GM21515 (cell line): ENCODE results near the gene RPS6KA2.

ENCODE experiments used
- ATAC-seq: cut with Tn5 transposase; IDR thresholded peaks from one replicate; pipeline ENCODE4 v1.9.1; 2021; ENCODE audit not compliant: unreplicated experiment

The RPS6KA2 gene

DNA sequence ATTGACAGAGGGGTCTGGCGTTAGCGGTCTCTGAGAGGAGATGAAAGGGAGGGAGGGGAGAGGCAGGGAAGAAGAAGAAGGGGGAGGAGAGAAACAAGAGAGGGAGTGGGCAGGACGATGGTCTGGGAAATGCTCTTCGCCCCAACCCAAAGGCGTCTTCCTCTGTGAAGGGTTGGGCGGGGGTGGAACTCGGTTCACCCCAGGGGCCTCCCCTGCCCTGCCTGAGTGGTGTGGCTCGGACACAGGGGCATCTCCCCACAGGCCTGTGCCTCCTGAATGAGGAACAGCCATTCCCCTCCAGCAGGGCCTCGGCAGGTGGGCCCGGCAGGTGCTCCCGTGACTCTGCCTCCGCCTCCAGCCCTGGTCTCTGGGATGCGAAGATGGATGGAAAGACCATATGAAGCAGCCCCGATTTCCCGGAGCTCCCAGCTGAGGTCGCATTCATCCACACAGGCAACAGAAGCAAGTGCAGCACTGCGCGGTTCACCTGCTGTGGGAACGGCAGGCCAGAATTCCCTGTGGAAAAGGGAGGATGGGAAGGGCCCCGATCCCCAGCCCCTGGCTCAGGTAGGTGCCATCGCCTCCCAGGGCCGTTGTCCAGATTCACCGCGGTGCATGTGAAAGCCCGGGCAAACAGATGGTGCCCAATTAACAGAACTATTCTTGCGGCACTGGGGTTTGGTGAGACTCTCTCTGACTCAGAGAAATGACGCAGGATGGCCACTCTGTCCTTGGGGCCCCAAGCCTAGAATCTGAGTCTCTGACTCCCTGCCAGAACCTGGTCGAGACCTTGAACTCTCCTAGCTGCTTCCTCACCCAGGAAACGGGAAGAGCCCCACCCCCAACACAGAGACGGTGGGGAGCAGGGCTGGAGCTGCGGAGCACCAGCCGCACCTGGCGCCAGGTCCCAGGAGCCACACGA is 29.4 kb upstream of the RPS6KA2 start:
- no peak for ATAC-seq

DNA sequence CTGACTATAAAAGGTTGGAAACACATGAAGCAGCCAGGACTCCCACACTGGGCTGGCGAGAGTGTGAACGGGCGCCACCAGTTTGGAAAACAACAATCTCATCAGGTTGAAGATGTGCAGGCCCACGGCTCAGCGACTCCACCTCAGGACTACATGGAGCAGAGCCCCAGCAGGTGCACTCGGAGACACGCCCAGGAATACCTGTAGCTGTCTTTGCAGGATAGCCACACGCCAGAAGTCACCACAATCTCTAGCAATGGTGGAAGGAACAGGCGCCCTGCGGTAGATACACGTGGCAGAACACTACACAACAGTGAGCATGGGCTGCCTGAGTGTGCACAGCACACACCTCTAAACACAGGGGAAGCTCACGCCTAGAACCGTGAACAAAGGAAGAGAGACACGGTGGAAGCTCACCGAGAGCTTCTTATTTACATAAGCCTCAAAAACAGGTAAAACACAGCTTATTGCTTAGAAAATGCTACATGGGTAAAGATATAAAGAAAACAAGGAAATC is 28.7 kb upstream of the RPS6KA2 start:
- ATAC-seq: no peak

DNA sequence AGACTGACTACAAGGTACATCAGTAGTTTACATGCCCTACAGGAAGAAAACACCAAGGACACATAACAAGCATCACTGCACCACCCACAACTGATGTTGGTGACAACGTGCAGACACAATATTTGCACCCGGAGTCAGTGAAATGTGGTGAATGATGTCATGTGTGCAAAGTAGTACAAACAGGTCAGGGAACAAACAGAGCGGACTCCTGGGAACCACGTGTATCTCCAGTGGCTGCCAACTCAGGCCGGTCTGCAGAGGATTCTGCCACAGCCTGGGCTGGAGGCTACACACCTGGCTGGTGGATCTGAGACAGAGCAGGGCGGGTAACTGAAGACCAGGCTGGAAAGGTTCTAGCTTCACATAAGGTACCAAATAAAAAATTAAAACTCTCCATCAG is 28.2 kb upstream of the RPS6KA2 start:
- ATAC-seq: no peak

DNA sequence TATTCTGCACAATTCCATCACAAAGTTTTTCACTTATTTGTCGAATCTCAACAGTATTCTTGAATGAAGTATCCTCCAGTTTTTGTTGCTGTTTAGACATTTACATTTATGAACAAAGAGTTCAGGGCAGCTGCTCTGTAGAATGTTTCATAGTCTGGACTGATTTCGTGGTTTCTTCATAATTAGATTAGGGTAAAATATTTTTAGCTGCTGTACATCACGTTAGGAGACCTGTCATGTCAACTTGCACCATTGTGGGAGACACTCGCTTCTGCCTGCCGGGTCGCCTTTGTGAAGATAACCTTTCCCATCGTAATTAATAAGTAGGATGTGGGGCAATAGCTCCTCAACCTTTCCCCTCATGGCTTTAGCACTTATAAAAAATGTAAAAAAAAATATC is 27.5 kb upstream of the RPS6KA2 start:
- ATAC-seq: no peak

DNA sequence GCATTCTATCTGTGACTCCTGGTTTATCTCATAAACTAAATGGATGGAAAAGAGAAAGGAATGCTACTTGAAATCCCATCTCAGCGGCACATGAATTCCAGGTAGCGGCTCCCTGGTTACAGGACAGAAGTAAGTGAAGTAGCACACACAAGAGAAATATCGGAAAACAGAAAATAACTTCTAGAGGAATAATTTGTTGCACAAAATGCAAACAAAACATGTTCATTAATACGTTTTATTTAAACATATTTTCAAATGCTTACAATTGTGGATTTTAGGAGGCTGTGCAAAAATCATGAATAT is 26.5 kb upstream of the RPS6KA2 start:
- ATAC-seq: no peak

DNA sequence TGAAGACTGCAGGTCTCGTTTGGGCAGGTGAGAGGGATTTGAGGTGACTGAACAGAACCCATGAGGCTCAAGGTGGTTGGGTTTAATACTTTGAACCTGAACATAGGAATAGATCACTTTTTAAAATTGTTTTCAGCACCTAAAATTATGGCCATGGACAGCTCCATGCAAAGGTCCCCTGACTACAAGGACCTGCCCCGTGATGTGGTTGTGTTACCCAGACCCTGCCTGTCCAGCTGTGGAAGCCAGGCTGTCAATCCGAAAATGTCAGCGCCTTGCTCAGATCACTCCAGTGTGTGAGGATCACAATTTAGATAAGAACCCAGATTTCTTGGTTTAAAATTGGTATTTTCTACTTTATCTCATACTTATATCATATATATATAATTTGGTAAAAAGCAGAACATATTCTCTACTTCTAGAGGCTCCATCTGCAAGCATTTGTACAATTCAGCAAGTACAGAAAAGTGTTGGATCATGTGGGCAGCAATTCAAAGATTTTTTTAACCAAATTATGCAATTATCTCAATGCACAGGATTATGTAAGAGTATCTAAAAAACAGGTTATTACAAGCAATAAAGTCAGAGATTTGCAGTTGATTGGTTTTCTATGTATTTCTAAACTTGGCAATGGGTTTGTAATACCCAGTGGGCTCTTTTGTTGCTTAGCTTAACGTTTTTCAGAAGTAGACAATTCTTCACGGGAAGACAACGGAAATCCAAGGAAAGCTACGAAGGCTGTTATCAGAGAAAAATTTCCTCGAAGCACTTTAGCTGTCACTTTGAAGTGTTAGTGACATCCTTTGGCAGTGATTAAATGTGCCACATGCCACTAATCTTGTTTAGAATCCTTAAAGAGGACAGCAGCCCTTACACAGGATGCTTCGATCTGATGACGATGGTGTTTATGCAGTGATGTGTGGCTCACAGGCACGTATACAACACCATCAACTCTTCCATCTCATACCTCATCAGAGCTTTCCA is 24.1 kb upstream of the RPS6KA2 start:
- no peak for ATAC-seq

DNA sequence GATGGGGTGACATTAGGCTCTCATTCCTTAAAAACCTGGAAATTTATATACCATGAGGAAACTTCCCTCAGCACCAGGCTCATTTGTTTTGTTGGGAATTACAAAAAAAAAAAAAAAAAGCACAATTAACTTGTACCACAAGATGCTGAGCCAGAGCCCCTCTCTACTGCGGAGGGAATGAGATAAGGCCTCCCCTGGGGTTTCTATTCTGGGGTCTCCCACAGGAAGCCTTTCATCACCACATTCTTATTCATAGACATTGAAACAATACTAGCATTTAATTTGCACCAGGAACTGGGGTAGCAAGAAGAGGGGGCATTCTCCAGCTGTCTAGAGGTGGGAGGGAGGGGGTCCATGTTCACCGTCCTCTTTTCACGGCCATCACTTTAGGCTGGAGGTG is 23.0 kb upstream of the RPS6KA2 start:
- no peak for ATAC-seq

DNA sequence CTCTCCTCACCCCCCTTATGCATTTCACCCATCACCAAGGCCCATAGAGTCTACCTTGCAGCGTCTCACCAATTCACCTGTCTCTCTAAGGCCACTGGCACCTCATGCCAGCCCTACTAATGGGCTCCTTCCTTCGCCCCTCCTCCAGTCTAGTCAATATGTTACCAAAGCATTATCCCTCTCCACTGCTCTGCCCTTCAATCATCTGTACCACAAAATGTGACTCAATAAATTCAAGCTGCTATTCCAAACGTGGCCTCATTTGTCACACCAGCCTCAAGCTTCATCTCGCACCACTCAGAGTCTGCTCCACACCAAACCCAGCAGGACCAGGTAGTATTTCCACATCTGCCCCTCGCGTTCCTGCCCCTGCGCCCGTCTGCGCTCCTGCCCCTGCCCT is 21.8 kb upstream of the RPS6KA2 start:
- no peak for ATAC-seq

DNA sequence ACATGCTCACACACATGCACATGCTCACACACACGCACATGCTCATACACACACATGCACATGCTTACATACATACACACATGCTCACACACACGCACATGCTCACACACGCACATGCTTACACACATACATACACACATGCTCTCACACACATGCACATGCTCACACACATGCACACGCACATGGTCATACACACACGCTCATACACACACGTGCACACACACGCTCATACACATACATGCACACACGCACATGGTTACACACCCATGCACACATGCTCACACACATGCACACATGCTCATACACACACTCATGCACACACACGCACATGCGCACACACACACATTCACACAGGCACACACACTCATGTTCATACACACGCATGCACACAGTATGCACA is 20.8 kb upstream of the RPS6KA2 start:
- no peak for ATAC-seq

DNA sequence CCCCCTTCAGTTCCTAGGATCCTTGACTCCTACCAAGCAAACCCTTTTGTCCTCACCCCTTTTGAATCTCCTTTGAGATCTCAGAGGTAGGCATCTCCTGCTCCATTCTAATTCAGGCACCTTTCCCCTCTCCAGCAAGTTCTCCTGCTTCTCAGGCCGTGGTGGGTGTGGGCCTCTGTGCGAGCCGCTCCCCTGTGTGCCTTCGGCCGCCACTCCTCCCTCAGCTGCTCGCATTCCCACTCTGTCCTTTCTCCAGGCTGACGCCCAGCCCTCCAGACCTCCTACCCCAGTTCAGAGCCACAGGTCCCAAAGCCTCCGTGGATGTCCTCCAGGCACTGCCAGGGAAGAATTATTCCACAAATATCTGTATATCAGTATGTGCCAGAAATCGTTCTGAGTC is 19.7 kb upstream of the RPS6KA2 start:
- ATAC-seq: no peak

DNA sequence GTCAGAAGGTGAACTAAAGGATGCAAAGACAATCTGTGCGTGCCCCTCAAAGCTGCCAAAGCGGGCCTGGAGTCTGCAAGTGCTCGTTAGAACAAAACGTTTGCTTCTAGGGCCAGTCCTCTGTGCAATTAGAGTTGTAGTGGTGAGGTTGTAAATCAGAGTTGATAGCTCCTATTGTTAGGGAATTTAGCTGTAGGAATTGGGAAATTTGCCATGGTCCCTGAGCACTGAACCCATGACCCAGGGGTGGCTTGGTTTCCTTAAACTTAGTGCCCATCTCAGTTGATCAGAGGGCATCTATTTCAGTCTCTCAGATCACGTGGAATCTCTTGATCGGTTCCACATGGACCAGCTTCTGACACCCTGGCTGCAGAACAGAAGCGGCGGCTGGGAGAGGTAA is 18.8 kb upstream of the RPS6KA2 start:
- no peak for ATAC-seq

DNA sequence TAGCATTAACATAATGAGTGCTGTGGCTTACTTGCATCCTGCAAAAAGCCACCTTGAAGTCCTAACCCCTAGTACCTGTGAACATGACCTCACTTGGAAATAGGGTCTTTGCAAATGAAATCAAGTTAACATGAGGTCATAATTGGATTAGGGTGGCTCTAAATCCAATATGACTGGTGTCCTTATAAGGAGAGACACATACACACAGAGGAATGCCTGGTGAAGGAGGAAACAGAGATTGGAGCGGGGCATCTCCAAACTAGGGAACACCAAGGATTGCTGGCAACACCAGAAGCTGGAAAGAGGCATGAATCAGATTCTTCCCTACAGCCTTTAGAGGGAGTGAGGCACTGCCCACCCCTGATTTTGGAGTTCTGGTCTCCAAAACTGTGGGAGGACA is 17.6 kb upstream of the RPS6KA2 start:
- no peak for ATAC-seq

DNA sequence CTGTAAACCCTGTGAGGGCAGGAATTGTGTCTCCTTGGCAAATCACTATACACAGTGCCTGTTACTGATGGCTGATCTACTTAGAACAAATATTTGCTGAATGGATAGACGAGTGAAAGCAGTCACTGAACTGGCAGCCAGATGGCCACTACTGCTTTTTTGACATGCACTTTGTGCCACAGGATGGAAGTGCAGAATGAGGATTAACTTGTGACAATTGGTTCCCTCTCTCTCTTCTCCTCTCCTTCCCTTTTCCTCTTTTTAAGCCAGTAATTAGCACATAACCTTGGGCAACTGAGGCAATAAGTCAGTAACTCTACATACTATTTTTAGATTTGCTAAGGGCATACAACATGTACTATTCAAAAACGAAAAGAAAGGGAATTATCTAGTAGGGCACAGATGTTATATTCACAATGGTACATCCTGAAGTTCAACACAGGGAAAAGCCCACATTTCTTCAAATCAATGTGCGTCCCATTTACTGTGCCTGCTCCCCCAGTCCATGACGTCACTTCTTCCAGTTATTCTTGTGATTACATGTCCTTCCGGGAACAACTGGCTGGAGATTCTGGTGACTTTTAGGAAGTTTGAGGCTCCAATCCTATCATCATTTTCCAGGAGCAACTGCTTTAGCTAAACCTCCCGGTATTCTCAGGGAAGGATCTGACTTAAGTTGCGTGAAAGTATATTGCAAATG is 17.0 kb upstream of the RPS6KA2 start:
- no peak for ATAC-seq

DNA sequence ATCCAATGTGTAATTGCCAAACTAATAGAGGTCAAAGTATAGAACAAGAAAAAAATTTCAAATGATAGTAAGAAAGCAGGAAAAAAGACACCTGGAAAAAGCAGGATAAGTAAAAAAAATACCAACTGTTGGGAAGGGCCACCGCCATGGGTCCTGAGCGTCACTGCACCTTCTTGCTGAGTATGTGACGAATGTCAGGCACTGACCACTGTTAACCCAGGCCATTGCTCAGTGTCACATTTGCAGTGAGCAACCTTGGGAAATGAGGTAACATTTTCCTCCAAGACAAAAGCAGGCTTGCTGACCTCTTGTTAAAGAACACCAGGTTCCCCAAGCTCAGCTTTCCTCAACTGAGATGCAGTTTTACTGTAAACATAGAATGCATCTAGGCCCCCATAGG is 15.6 kb upstream of the RPS6KA2 start:
- ATAC-seq: no peak

DNA sequence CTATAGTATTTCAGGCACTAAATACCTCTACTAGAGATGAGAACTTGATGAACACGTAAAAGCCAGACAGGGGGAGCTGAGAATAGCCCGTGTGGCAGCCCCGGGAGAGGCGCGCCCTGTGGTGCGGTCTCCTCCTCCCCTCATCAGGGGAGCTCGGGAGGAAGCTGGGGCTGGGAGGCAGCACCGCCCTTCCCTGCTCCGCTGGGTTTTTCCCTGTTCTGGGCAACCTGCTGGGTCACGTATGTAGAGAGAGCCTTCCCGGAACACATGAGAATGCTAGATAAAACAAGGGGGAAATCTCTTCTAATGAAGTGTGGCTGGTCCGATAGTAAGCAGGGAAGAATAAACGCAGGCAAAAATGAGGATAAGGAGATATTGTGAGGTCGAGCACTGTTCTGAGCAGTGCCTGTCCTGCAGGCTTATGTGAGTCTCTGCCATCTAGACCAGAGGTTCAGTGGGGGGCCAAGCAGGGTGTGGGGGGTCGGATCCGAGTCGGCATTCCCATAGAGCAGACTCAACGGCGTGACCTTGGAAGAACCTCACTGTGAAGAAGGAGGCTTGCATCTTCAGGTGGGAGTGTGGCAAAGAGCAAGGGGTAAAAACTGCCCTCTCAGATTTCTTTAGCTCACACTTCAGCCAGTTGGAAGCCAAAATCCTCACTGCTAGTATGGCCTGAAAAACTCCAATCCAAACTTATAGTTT is 13.4 kb upstream of the RPS6KA2 start:
- no peak for ATAC-seq

DNA sequence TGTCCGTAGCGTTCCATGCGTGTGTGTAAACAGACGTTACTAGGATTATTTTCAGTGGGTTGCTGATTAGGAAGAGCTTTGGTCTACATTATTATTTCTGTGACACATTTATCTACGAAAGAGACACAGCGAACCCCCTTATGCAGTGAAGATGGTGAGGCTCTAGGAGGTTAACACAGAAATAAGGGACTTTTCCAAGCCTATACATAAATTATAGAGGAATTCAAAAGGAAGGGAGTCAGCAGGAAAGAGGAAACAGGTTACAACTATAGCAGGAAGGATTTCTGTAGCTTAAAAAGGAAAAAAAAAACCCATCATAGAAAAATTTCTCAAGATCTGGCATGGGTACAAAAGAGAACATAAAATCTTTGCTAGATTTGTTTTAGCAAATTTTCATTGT is 12.9 kb upstream of the RPS6KA2 start:
- ATAC-seq: no peak

DNA sequence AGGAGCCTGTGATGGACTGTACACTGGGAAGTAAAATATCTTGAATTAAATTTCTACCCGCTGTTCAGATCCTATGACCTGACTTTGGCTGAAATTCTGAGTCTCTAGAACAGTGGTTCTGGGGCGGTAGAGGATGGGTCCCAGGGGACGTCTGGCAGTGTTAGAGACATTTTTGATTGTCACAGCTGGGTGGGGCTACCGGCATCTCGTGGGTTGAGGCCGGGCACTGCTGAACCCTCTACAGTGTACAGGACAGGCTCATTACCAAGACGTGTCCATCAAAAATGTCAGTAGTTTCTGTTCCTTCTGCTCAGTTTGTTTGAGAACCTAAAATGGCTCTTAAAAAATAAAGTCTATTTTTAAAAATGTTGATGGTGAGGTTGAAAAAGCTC is 11.5 kb upstream of the RPS6KA2 start:
- no peak for ATAC-seq

DNA sequence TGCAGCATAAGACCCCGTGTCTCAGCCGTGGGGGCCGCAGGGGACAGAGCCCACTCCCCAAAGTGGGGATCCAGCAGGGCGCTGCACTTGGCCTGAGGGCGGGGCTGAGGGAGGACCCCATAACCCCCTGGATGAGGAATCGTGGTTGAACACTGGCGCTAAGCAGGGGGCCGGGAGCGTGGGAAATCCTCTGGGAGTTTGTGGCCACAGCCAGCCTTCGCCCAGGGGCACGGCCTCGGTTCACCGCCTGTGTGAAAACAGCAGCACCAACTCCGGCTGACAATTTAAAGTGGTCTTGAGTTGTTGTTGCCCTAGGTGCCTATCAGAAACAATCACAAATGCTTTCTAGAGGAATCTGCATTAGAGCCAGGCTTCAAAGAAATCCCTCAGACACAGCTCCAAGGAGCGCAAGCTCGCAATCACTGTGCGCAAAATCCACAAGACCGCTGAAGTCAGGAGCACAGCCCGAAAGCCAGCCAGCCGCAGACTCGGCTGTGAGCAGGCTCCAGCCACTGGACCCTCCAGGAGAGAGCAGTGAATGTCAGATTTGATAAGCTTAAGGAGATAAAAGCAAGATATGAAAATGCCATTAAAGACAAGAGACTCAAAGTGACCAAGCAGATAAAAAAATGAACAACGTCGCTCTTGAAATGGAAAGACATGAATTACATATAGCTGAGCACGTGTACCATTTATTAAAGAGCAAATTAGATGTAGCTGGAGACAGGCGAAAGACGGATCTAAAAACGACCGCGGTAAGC is 10.9 kb upstream of the RPS6KA2 start:
- no peak for ATAC-seq

DNA sequence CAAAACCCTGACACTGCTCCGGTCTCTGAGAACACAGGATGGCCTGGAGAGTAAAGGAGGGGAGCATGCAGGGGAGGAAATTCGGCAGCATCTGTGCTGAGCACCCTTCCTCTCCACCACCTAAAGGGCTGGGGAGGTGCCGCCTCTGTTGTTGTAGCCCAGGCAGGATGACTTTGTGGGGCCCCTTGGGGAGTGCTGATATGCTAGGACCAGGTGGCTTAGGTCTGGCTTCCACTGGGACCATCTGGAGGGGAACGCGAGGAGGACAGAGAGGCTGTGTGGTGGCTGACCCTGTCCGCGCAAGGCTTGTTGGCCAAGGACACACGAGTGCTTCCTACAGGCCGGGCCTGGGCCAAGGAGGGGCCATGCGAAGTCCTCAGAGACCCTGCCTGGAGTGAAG is 9.9 kb upstream of the RPS6KA2 start:
- ATAC-seq: no peak
